Thymus (tissue), 11 donors: ENCODE measurements around the gene CRIM1. TPM values are rescaled to one million over a fixed set of nuclear protein-coding genes. Genes with fewer than 3 reads are reported as not detected.

Experiments used
- DNase-seq, 9 donors: peaks; one replicate each; pipeline ENCODE4 v3.0.0-alpha.2; 2013; ENCODE audit warnings: low spot score in 9 of 9, low read depth in 6 of 9, missing footprints in 1 of 9
- H3K27ac ChIP-seq, 2 donors: one replicate each; pipeline ENCODE4 v1.5.1; 2013; ENCODE audit warnings: control low read depth in 1 of 2, low read depth in 1 of 2, low read length in 1 of 2, mild to moderate bottlenecking in 1 of 2, moderate library complexity in 1 of 2
- H3K27me3 ChIP-seq, 2 donors: one replicate each; pipeline ENCODE4 v1.5.1; 2013; ENCODE audit warnings: low read length in 1 of 2; ENCODE audit not compliant: control insufficient read depth in 2 of 2, insufficient read depth in 1 of 2
- H3K36me3 ChIP-seq, 2 donors: one replicate each; pipeline ENCODE4 v1.5.1; 2013; ENCODE audit warnings: low read length in 1 of 2, mild to moderate bottlenecking in 1 of 2, moderate library complexity in 1 of 2; ENCODE audit not compliant: control insufficient read depth in 2 of 2, insufficient read depth in 2 of 2
- H3K4me1 ChIP-seq, 2 donors: one replicate each; pipeline ENCODE4 v1.5.1; 2013; ENCODE audit warnings: low read length in 2 of 2; ENCODE audit not compliant: control insufficient read depth in 2 of 2, insufficient read depth in 2 of 2
- H3K4me3 ChIP-seq, 2 donors: one replicate each; pipeline ENCODE4 v1.5.1; 2013; ENCODE audit warnings: low read length in 2 of 2, control low read depth in 1 of 2, mild to moderate bottlenecking in 1 of 2
- H3K9me3 ChIP-seq, 2 donors: one replicate each; pipeline ENCODE4 v1.5.1; 2013; ENCODE audit warnings: low read length in 1 of 2, mild to moderate bottlenecking in 1 of 2; ENCODE audit not compliant: control insufficient read depth in 2 of 2, insufficient read depth in 1 of 2
- WGBS: extraction: QIAGEN DNeasy Blood & Tissue Kit; methylation state at CpG from one replicate; pipeline ENCODE4 v1.1.7; 2013; 5-methylcytosine and 5-hydroxymethylcytosine counted together
- polyA plus RNA-seq: library from polyadenylated mRNA; stranded (reverse); fragments of 200-250 nt; gene quantifications from one replicate; pipeline ENCODE4 v1.2.3, GENCODE V29; 2013
- total RNA-seq: library from RNA; stranded (reverse); fragments of 120-200 nt; gene quantifications from one replicate; pipeline ENCODE4 v1.2.4, GENCODE V29; 2013
- donor health status: healthy.

Gene CRIM1
- total and polyA plus RNA-seq, 2 donors, result 9.1 to 24.3 TPM

- peak overlapping the region in 1 of 2 donors; percentile 5 for H3K27ac ChIP-seq
- no peaks in the 10 kb centered on the region for H3K27me3 ChIP-seq
- peak in 7 of 9 donors; percentile 11 to 63 (median 40) for DNase-seq
- H3K4me3 ChIP-seq, result no peak overlapping the region
- no peaks in the 10 kb centered on the region for H3K9me3 ChIP-seq
- WGBS, result 27% methylated on average over 4 of the region's 4 CpGs
- peaks cover 5 to 10% of the 10 kb centered on the region in 2 donors for H3K4me1 ChIP-seq
- H3K36me3 ChIP-seq, result no peaks in the 10 kb centered on the region
Observed at GRCh38 chr2:36461039-36461681, 105.6 kb downstream of the CRIM1 start.

GRCh38 chr2:36462311-36462935, 106.8 kb downstream of the CRIM1 start:
- DNase-seq, result no peak
- Histone ChIP-seq H3K4me3 (no peak overlapping the region), H3K4me1 (peaks cover 5 to 8% of the 10 kb centered on the region in 2 donors), H3K9me3 (no peaks in the 10 kb centered on the region), H3K27ac (no peak overlapping the region), H3K27me3 (no peaks in the 10 kb centered on the region), H3K36me3 (no peaks in the 10 kb centered on the region)
- 97% methylated on average over 6 of the region's 6 CpGs for WGBS

- DNase-seq, result no peak
- peaks cover 5 to 8% of the 10 kb centered on the region in 2 donors for H3K4me1 ChIP-seq
- no peaks in the 10 kb centered on the region for H3K9me3 ChIP-seq
- no peaks in the 10 kb centered on the region for H3K36me3 ChIP-seq
- 91% methylated on average over 7 of the region's 7 CpGs for WGBS
- H3K27ac ChIP-seq, result no peak overlapping the region
- no peaks in the 10 kb centered on the region for H3K27me3 ChIP-seq
- H3K4me3 ChIP-seq, result no peak overlapping the region
Observed at GRCh38 chr2:36463365-36463764, 107.8 kb downstream of the CRIM1 start.

- Histone ChIP-seq H3K27ac (no peak overlapping the region), H3K27me3 (no peaks in the 10 kb centered on the region), H3K4me3 (no peak overlapping the region), H3K36me3 (no peaks in the 10 kb centered on the region), H3K9me3 (no peaks in the 10 kb centered on the region), H3K4me1 (peaks cover 5 to 8% of the 10 kb centered on the region in 2 donors)
- DNase-seq, result no peak
- 36% methylated on average over 11 of the region's 11 CpGs for WGBS
Observed at GRCh38 chr2:36464006-36464721, 108.6 kb downstream of the CRIM1 start.

DNA sequence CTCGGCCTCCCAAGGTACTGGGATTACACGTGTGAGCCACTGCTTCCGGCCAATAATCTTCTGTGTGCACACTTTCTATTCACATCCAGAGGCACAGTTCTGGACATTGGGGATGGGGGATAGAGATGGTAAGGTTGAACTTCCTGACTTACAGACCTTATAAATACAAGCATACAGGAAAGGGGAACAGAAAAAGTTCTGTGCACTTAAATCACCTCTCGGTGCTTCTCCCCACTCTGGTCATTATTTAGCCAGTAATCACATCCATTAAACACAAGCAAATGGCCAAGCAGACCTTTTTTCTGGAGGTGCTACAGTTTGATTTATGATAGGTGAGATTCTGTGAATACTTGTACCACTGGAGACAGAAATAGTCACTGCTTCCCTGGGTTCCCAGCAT, 110.6 kb downstream of the CRIM1 start:
- H3K4me1 ChIP-seq, result peaks cover under 1 to 3% of the 10 kb centered on the region in 2 donors
- H3K27ac ChIP-seq, result no peak overlapping the region
- no peaks in the 10 kb centered on the region for H3K36me3 ChIP-seq
- no peaks in the 10 kb centered on the region for H3K9me3 ChIP-seq
- H3K4me3 ChIP-seq, result no peak overlapping the region
- H3K27me3 ChIP-seq, result no peaks in the 10 kb centered on the region
- no peak for DNase-seq
- WGBS, result 98% methylated on average over 4 of the region's 4 CpGs

GRCh38 chr2:36468463-36469105, 113.0 kb downstream of the CRIM1 start:
- Histone ChIP-seq H3K4me3 (no peak overlapping the region), H3K9me3 (no peaks in the 10 kb centered on the region), H3K27me3 (no peaks in the 10 kb centered on the region), H3K36me3 (no peaks in the 10 kb centered on the region), H3K4me1 (no peaks in the 10 kb centered on the region), H3K27ac (no peak overlapping the region)
- DNase-seq, result no peak
- 85% methylated on average over 10 of the region's 10 CpGs for WGBS

- no peak overlapping the region for H3K4me3 ChIP-seq
- no peaks in the 10 kb centered on the region for H3K36me3 ChIP-seq
- H3K9me3 ChIP-seq, result no peaks in the 10 kb centered on the region
- no peaks in the 10 kb centered on the region for H3K27me3 ChIP-seq
- 100% methylated on average over 1 of the region's 1 CpG for WGBS
- no peak overlapping the region for H3K27ac ChIP-seq
- no peak for DNase-seq
- no peaks in the 10 kb centered on the region for H3K4me1 ChIP-seq
Observed at GRCh38 chr2:36469106-36469477, 113.5 kb downstream of the CRIM1 start.

GRCh38 chr2:36469710-36470109, 114.1 kb downstream of the CRIM1 start:
- Histone ChIP-seq H3K4me3 (no peak overlapping the region), H3K36me3 (no peaks in the 10 kb centered on the region), H3K9me3 (peaks cover 0 to 4% of the 10 kb centered on the region in 2 donors), H3K27me3 (no peaks in the 10 kb centered on the region), H3K27ac (no peak overlapping the region), H3K4me1 (no peaks in the 10 kb centered on the region)
- DNase-seq, result no peak
- 93% methylated on average over 3 of the region's 3 CpGs for WGBS

DNA sequence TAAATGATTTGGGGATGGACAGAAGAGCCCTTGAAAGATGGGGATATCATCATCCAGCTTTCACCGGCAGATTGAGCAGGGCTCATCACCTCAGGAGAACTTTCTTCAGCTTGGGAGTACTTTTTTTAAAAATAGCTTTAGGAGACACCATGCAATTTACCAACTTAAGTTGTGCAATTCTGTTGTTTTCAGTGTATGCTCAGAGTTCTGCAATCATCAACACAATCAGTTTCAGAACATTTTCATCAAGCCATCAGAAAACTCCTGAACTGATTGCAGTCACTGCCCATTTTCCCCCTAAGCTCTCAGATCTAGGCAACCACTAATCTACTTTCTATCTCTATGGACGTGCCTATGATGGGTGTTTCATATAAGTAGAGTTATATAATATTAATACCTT, 117.7 kb downstream of the CRIM1 start:
- 98% methylated on average over 2 of the region's 2 CpGs for WGBS
- H3K4me3 ChIP-seq, result no peak overlapping the region
- H3K4me1 ChIP-seq, result peaks cover 0 to 7% of the 10 kb centered on the region in 2 donors

More for the DNA sequence above, 117.7 kb downstream of the CRIM1 start:
- Histone ChIP-seq H3K9me3 (peaks cover 0 to 4% of the 10 kb centered on the region in 2 donors), H3K27ac (no peak overlapping the region), H3K36me3 (no peaks in the 10 kb centered on the region), H3K27me3 (no peaks in the 10 kb centered on the region)
- DNase-seq, result no peak
